HG02571 (cell line): ENCODE data around the gene CCDC3.
"Not testable (repeated sequence)": the region's sequence is repeated elsewhere in the genome, so short reads cannot be mapped to it uniquely, and the experiment has no call there.

Experiments used
- ATAC-seq: cut with Tn5 transposase; IDR thresholded peaks from one replicate; pipeline ENCODE4 v1.9.1; 2021; ENCODE audit warnings: mild to moderate bottlenecking, moderate library complexity; ENCODE audit not compliant: unreplicated experiment

CCDC3 gene

GRCh38 chr10:13001041-13001886 lies at the start of gene CCDC3:
TSS of gene CCDC3 (minus strand) at chr10:13001713. CDS start at chr10:13001570, 143 bp downstream.
- ATAC-seq, result no peak

GRCh38 chr10:13051126-13051694 lies 49.7 kb upstream of the CCDC3 start:
- no peak for ATAC-seq

GRCh38 chr10:13049774-13050420 lies 48.4 kb upstream of the CCDC3 start:
- no peak for ATAC-seq

GRCh38 chr10:13048762-13049161 lies 47.2 kb upstream of the CCDC3 start:
- no peak for ATAC-seq

- no peak for ATAC-seq
These were observed 46.2 kb upstream of the CCDC3 start for GRCh38 chr10:13047529-13048206.

- ATAC-seq, result no peak
These were observed 45.5 kb upstream of the CCDC3 start for GRCh38 chr10:13046851-13047528.

- ATAC-seq, result no peak
These were observed 42.0 kb upstream of the CCDC3 start for GRCh38 chr10:13043520-13043919.

- no peak for ATAC-seq
These were observed 38.2 kb upstream of the CCDC3 start for GRCh38 chr10:13039761-13040160.

- ATAC-seq, result no peak
These were observed 36.9 kb upstream of the CCDC3 start for GRCh38 chr10:13038391-13038790.

- ATAC-seq, result no peak
These were observed 36.3 kb upstream of the CCDC3 start for GRCh38 chr10:13037832-13038231.

GRCh38 chr10:13036841-13037240 lies 35.3 kb upstream of the CCDC3 start:
- no peak for ATAC-seq

- not testable (repeated sequence) for ATAC-seq
These were observed 34.2 kb upstream of the CCDC3 start for GRCh38 chr10:13035731-13036130.

GRCh38 chr10:13026873-13027272 lies 25.4 kb upstream of the CCDC3 start:
- no peak for ATAC-seq

- no peak for ATAC-seq
These were observed 22.2 kb upstream of the CCDC3 start for GRCh38 chr10:13023754-13024153.

GRCh38 chr10:13019280-13019679 lies 17.8 kb upstream of the CCDC3 start:
- ATAC-seq, result no peak

GRCh38 chr10:13018171-13018570 lies 16.7 kb upstream of the CCDC3 start:
- ATAC-seq, result no peak

GRCh38 chr10:13016886-13017285 lies 15.4 kb upstream of the CCDC3 start:
- ATAC-seq, result no peak

- no peak for ATAC-seq
These were observed 14.9 kb upstream of the CCDC3 start for GRCh38 chr10:13016426-13016825.

GRCh38 chr10:13006037-13006436 lies 4.5 kb upstream of the CCDC3 start:
- no peak for ATAC-seq

GRCh38 chr10:13003759-13004158 lies 2.2 kb upstream of the CCDC3 start:
- ATAC-seq, result no peak

- no peak for ATAC-seq
These were observed 1.5 kb upstream of the CCDC3 start for GRCh38 chr10:13003004-13003403.
